Stimulated activated CD8-positive, alpha-beta memory T cell treated with anti-CD3 and anti-CD28 coated beads, Interleukin-7, amount 100 ng/mL, for 4 hours (primary cell): Measurements from ENCODE around the gene MTERF4.
"Not testable (repeated sequence)": the region's sequence is repeated elsewhere in the genome, so short reads cannot be mapped to it uniquely, and the experiment has no call there.

Experiments
- DNase-seq, 2 donors: peaks; one replicate each; pipeline ENCODE4 v3.0.0-alpha.2; 2020; ENCODE audit warnings: low read depth in 2 of 2

The MTERF4 gene

GRCh38 chr2:241111440-241111805 is 9.3 kb upstream of the MTERF4 start:
- DNase-seq, result no peak

GRCh38 chr2:241110607-241111439 is 8.7 kb upstream of the MTERF4 start:
- no peak for DNase-seq

- DNase-seq, result no peak
Measured at GRCh38 chr2:241110089-241110606, 8.1 kb upstream of the MTERF4 start.

- DNase-seq, result no peak
Measured at GRCh38 chr2:241109210-241110088, 7.4 kb upstream of the MTERF4 start.

- DNase-seq, result no peak
Measured at GRCh38 chr2:241108271-241109209, 6.5 kb upstream of the MTERF4 start.

GRCh38 chr2:241107031-241107783 is 5.1 kb upstream of the MTERF4 start:
- DNase-seq, result no peak

- DNase-seq, result no peak
Measured at GRCh38 chr2:241105641-241106040, 3.6 kb upstream of the MTERF4 start.

- not testable (repeated sequence) for DNase-seq
Measured at GRCh38 chr2:241104611-241105010, 2.5 kb upstream of the MTERF4 start.

- no peak for DNase-seq
Measured at GRCh38 chr2:241103176-241103595, 1.1 kb upstream of the MTERF4 start.

GRCh38 chr2:241099246-241099645 is 2.8 kb downstream of the MTERF4 start:
- no peak for DNase-seq

GRCh38 chr2:241096979-241097378 is 5.1 kb downstream of the MTERF4 start:
- no peak for DNase-seq

GRCh38 chr2:241095594-241096290 is 6.3 kb downstream of the MTERF4 start:
- no peak for DNase-seq

- no peak for DNase-seq
Measured at GRCh38 chr2:241094924-241095420, 7.1 kb downstream of the MTERF4 start.

GRCh38 chr2:241094172-241094571 is 7.9 kb downstream of the MTERF4 start:
- no peak for DNase-seq

- not testable (repeated sequence) for DNase-seq
Measured at GRCh38 chr2:241093133-241093781, 8.8 kb downstream of the MTERF4 start.

- no peak for DNase-seq
Measured at GRCh38 chr2:241092677-241093076, 9.4 kb downstream of the MTERF4 start.

GRCh38 chr2:241091734-241092445 is 10.2 kb downstream of the MTERF4 start:
- DNase-seq, result no peak

GRCh38 chr2:241091201-241091600 is 10.9 kb downstream of the MTERF4 start:
- no peak for DNase-seq
